ENCODE measurements around the gene FAM89B. TPM values are rescaled to one million over a fixed set of nuclear protein-coding genes. Genes with fewer than 3 reads are reported as not detected.

FAM89B gene
- total and polyA plus RNA-seq, 2 of the 8 experiments (the other 6 are each of a cell fraction or from before 2014, with no cell fraction given) = 15.8 to 32.4 TPM

DNA sequence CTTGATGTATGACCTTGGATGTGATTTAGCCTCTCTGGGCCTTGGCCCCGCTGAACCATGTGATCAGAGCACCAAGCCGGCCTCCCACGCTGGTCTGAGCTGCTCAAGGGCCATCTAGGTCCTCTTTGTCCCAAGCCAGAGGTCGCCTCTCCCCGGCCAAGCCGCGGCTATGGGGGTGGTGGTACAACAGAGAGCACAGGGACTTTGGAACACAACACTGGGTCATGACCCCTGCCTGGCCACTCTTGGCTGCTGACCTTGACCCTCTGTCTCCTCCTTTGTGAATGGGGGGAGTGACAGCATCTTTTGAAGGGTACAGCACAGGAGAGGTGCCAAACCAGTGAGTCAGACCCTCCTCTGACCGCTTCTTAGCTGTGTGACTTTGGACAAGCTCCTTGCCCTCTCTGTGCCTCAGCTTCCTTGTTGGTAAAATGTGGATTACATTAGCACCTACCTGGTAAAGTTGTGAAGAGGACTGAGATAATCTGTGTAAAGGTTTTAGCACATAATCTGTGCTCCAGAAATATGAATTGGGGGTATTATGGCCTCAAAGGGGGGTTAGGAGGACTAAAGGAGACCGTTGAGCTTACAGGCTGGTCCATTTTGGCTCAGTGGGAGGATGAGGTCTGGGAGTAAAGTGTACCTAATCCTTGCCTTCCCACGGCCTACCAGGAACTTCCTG is 42.7 kb upstream of the FAM89B start (continued):
- TF ChIP-seq, protein P1, sequence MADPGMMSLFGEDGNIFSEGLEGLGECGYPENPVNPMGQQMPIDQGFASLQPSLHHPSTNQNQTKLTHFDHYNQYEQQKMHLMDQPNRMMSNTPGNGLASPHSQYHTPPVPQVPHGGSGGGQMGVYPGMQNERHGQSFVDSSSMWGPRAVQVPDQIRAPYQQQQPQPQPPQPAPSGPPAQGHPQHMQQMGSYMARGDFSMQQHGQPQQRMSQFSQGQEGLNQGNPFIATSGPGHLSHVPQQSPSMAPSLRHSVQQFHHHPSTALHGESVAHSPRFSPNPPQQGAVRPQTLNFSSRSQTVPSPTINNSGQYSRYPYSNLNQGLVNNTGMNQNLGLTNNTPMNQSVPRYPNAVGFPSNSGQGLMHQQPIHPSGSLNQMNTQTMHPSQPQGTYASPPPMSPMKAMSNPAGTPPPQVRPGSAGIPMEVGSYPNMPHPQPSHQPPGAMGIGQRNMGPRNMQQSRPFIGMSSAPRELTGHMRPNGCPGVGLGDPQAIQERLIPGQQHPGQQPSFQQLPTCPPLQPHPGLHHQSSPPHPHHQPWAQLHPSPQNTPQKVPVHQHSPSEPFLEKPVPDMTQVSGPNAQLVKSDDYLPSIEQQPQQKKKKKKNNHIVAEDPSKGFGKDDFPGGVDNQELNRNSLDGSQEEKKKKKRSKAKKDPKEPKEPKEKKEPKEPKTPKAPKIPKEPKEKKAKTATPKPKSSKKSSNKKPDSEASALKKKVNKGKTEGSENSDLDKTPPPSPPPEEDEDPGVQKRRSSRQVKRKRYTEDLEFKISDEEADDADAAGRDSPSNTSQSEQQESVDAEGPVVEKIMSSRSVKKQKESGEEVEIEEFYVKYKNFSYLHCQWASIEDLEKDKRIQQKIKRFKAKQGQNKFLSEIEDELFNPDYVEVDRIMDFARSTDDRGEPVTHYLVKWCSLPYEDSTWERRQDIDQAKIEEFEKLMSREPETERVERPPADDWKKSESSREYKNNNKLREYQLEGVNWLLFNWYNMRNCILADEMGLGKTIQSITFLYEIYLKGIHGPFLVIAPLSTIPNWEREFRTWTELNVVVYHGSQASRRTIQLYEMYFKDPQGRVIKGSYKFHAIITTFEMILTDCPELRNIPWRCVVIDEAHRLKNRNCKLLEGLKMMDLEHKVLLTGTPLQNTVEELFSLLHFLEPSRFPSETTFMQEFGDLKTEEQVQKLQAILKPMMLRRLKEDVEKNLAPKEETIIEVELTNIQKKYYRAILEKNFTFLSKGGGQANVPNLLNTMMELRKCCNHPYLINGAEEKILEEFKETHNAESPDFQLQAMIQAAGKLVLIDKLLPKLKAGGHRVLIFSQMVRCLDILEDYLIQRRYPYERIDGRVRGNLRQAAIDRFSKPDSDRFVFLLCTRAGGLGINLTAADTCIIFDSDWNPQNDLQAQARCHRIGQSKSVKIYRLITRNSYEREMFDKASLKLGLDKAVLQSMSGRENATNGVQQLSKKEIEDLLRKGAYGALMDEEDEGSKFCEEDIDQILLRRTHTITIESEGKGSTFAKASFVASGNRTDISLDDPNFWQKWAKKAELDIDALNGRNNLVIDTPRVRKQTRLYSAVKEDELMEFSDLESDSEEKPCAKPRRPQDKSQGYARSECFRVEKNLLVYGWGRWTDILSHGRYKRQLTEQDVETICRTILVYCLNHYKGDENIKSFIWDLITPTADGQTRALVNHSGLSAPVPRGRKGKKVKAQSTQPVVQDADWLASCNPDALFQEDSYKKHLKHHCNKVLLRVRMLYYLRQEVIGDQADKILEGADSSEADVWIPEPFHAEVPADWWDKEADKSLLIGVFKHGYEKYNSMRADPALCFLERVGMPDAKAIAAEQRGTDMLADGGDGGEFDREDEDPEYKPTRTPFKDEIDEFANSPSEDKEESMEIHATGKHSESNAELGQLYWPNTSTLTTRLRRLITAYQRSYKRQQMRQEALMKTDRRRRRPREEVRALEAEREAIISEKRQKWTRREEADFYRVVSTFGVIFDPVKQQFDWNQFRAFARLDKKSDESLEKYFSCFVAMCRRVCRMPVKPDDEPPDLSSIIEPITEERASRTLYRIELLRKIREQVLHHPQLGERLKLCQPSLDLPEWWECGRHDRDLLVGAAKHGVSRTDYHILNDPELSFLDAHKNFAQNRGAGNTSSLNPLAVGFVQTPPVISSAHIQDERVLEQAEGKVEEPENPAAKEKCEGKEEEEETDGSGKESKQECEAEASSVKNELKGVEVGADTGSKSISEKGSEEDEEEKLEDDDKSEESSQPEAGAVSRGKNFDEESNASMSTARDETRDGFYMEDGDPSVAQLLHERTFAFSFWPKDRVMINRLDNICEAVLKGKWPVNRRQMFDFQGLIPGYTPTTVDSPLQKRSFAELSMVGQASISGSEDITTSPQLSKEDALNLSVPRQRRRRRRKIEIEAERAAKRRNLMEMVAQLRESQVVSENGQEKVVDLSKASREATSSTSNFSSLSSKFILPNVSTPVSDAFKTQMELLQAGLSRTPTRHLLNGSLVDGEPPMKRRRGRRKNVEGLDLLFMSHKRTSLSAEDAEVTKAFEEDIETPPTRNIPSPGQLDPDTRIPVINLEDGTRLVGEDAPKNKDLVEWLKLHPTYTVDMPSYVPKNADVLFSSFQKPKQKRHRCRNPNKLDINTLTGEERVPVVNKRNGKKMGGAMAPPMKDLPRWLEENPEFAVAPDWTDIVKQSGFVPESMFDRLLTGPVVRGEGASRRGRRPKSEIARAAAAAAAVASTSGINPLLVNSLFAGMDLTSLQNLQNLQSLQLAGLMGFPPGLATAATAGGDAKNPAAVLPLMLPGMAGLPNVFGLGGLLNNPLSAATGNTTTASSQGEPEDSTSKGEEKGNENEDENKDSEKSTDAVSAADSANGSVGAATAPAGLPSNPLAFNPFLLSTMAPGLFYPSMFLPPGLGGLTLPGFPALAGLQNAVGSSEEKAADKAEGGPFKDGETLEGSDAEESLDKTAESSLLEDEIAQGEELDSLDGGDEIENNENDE (IDR thresholded peaks at IDR 0.05; ENCODE audit: insufficient replicate concordance, low read length) = no peak
- TF ChIP-seq, protein P2, sequence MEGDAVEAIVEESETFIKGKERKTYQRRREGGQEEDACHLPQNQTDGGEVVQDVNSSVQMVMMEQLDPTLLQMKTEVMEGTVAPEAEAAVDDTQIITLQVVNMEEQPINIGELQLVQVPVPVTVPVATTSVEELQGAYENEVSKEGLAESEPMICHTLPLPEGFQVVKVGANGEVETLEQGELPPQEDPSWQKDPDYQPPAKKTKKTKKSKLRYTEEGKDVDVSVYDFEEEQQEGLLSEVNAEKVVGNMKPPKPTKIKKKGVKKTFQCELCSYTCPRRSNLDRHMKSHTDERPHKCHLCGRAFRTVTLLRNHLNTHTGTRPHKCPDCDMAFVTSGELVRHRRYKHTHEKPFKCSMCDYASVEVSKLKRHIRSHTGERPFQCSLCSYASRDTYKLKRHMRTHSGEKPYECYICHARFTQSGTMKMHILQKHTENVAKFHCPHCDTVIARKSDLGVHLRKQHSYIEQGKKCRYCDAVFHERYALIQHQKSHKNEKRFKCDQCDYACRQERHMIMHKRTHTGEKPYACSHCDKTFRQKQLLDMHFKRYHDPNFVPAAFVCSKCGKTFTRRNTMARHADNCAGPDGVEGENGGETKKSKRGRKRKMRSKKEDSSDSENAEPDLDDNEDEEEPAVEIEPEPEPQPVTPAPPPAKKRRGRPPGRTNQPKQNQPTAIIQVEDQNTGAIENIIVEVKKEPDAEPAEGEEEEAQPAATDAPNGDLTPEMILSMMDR (IDR thresholded peaks at IDR 0.05; ENCODE audit: control extremely low read depth in 1 of 3, insufficient read depth in 1 of 3, low read depth in 1 of 3, low read length in 3 of 3) = no peak

Measured in H1 (cell line).